Small intestine (tissue), 7 donors: Measurements from ENCODE around the gene LIMS3. TPM values are rescaled to one million over a fixed set of nuclear protein-coding genes. Genes with fewer than 3 reads are reported as not detected.
"Not testable (repeated sequence)": the region's sequence is repeated elsewhere in the genome, so short reads cannot be mapped to it uniquely, and the experiment has no call there.

Source experiments
- DNase-seq, 2 donors: peaks; one replicate each; pipeline versions ENCODE4 v3.0.0 to v3.0.0-alpha.2; 2013
- FAIRE-seq: peaks from 2 replicates; lab custom pipeline; 2012; peaks lifted over from hg19 to GRCh38; lab: Jason Lieb, UNC
- H3K27ac ChIP-seq, 3 donors: one replicate each; pipeline ENCODE4 v1.5.1; 2013; ENCODE audit warnings: low read length in 2 of 3, mild to moderate bottlenecking in 2 of 3, control low read depth in 1 of 3, inconsistent platforms in 1 of 3, low read depth in 1 of 3, moderate library complexity in 1 of 3
- H3K27me3 ChIP-seq, 3 donors: one replicate each; pipeline ENCODE4 v1.6.1; 2013; ENCODE audit warnings: low read length in 3 of 3, inconsistent platforms in 1 of 3; ENCODE audit not compliant: control insufficient read depth in 3 of 3, insufficient read depth in 3 of 3
- H3K36me3 ChIP-seq, 3 donors: one replicate each; pipeline ENCODE4 v1.6.1; 2013; ENCODE audit warnings: low read length in 3 of 3, inconsistent platforms in 1 of 3, low read depth in 1 of 3, mild to moderate bottlenecking in 1 of 3, moderate library complexity in 1 of 3; ENCODE audit not compliant: control insufficient read depth in 3 of 3, insufficient read depth in 2 of 3
- H3K4me1 ChIP-seq, 3 donors: one replicate each; pipeline ENCODE4 v1.6.1; 2013; ENCODE audit warnings: low read length in 2 of 3, inconsistent platforms in 1 of 3, low read depth in 1 of 3, mild to moderate bottlenecking in 1 of 3, moderate library complexity in 1 of 3; ENCODE audit not compliant: control insufficient read depth in 3 of 3, insufficient read depth in 2 of 3
- H3K4me3 ChIP-seq, 3 donors: one replicate each; pipeline ENCODE4 v1.5.1; 2013; ENCODE audit warnings: low read length in 3 of 3, control low read depth in 1 of 3, inconsistent platforms in 1 of 3, low read depth in 1 of 3, mild to moderate bottlenecking in 1 of 3, moderate library complexity in 1 of 3
- H3K9me3 ChIP-seq, 2 donors: one replicate each; pipeline ENCODE4 v1.6.1; 2013; ENCODE audit warnings: low read depth in 1 of 2, low read length in 1 of 2; ENCODE audit not compliant: control insufficient read depth in 2 of 2, insufficient read depth in 1 of 2
- WGBS, 3 donors: extraction: QIAGEN DNeasy Blood & Tissue Kit; methylation state at CpG; one replicate each; pipeline ENCODE4 v1.1.7; 2013; 5-methylcytosine and 5-hydroxymethylcytosine counted together
- polyA plus RNA-seq, 4 donors: library from polyadenylated mRNA; stranded (reverse) in 3 of 4; unstranded in 1 of 4; fragments of 200-250 nt in 3 of 4; fragments of 120-200 nt in 1 of 4; gene quantifications; one replicate each; pipeline versions ENCODE4 v1.2.1 to v1.2.3, GENCODE V29; 2013
- donor health status: healthy with polysubstance abuse.
- donor health status: control.
- donor health status: control.
- donor health status: Bipolar disorder and iron deficiency.
- donor health status: healthy.

Gene LIMS3
- polyA plus RNA-seq, 4 donors: 0.66 to 2.6 TPM; not detected in 2

DNA sequence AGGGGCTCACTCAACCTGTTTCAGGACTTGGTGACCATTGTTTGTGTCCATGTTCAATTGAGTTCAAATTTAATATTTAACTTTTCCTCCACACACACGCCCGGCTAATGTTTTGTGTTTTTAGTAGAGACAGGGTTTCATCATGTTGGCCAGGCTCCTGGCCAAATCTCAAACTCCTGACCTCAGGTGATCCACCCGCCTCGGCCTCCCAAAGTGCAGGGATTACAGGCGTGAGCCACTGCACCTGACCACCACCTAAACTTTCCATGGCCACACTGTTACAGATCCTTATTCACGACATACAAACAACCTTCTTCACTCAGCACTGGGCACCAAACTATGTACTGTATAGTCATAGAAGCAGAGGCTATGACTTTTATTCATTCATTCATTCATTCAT lies 4.3 kb upstream of the LIMS3 start:
- not testable (repeated sequence) for H3K36me3 ChIP-seq, H3K27ac ChIP-seq, H3K4me1 ChIP-seq, H3K9me3 ChIP-seq, FAIRE-seq, H3K4me3 ChIP-seq, H3K27me3 ChIP-seq, DNase-seq
- no CpG with 5 or more reads among the region's 6 CpGs for WGBS, 3 donors

DNA sequence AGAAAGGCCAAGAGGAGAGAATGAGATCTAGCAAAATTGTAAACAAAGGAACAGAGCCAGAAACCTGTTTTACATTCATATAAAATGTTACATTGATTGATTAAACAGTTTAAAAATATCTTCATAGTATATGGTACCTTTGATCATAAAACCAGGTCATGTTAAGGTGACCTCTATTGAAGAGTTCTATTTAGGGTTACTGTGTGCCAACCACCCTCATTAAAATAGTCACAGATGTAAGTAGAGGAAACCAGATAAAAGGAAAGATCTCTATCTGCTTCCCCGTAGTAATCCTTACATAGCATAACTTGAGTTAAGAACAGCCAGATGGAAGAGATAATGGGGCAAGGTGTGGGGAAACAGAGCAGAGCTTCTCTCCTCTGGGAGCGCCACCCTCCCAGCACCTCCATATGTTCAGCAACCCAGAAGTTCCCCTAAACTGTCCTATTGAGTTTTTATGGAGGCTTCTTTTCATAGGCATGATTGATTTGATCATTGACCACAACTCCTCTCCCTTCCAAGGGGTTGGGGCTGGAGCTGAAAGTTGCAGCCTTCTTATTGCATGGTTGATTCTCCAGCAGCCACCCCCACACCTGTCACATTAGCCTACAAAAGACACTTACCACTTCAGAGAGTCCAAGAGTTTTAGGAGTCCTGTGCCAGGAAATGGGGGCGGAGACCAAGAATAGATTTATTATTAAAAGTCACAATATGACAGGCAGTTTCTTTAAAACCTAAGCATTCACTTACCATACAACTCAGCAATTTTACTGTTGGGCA lies 3.2 kb upstream of the LIMS3 start:
- not testable (repeated sequence) for FAIRE-seq, H3K27me3 ChIP-seq, H3K4me3 ChIP-seq, H3K9me3 ChIP-seq, DNase-seq, H3K36me3 ChIP-seq, H3K4me1 ChIP-seq, H3K27ac ChIP-seq
- WGBS, 3 donors: no CpG with 5 or more reads among the region's 3 CpGs

DNA sequence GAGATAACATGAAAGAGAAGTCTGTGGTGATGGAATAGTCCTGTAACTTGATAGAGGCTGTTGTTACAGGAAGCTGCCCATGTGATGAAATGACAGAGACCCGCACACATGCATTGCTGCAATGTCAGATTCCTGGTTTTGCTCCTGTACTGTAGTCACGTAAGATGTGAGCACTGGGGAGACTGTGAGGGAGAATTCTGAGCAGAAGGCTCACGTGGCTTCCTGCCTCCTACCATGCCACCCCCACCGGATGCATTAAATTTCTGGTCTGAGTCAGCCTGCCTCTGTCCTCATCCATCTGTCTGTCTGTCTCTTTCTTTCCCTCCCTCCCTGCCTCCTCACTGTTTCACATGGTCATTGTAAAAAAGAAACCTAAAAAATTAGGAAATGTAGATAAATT lies 2.3 kb upstream of the LIMS3 start:
- not testable (repeated sequence) for H3K36me3 ChIP-seq, H3K4me1 ChIP-seq, DNase-seq, H3K27me3 ChIP-seq, FAIRE-seq, H3K9me3 ChIP-seq, H3K4me3 ChIP-seq, H3K27ac ChIP-seq
- WGBS, 3 donors: no CpG with 5 or more reads among the region's 4 CpGs

DNA sequence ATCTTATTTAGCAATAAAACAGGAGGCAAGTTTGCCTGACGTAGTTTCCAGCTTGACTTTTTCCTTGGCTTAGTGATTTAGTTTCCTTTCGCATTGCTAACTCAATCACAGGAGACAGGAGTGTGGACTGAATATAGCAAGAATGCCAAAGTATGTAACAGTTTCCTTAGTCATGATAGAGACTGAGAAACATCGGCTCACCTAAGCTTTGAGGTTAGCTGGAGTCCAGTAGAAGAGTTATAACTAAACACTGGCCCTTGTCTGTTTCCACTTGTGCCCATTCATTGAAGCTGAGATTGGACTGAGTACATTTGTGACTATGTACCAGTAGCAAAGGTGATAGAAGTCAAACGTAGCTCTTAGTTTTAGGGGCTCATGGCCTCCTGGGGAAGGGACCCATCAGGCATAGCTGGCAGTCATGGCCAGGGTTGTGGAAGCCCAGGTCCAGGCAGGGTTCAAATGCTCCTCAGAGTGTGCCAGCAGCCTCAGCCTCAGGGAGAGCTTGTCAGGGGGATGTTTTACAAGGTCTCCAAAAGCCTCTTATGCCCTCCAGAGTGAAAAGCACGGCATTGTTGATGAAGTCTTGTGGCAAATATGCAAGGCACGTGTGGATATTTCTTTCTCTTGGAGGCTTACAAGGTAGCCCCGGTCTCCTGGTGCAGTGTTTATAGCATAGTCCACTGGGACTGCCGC lies 573 bp upstream of the LIMS3 start:
- DNase-seq, H3K4me1 ChIP-seq, H3K9me3 ChIP-seq, H3K27me3 ChIP-seq, H3K27ac ChIP-seq, H3K4me3 ChIP-seq, H3K36me3 ChIP-seq, FAIRE-seq: not testable (repeated sequence)
- no CpG with 5 or more reads among the region's 8 CpGs for WGBS, 3 donors

DNA sequence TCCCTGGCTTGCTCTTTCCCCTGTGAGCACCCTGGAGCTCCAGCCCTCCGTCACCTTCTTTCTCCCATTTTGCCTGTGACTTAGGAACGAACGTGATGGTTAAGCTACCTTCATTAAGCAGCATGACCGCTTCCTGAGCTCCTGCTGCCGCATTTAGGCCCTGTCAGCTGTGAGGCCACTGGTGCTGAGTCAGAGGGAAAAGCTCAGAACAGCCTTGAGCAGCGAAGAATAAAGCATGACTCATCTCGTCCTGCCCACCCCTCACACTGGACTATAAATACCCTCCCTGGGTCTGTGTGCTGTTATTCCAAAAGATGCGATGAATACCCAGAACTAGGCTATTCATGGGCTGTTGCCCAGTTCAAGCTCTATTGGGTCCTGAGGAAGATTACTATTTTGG lies 7.3 kb downstream of the LIMS3 start:
- H3K4me1 ChIP-seq, H3K4me3 ChIP-seq, FAIRE-seq, H3K36me3 ChIP-seq, DNase-seq, H3K9me3 ChIP-seq, H3K27ac ChIP-seq, H3K27me3 ChIP-seq: not testable (repeated sequence)
- no CpG with 5 or more reads among the region's 8 CpGs for WGBS, 3 donors

DNA sequence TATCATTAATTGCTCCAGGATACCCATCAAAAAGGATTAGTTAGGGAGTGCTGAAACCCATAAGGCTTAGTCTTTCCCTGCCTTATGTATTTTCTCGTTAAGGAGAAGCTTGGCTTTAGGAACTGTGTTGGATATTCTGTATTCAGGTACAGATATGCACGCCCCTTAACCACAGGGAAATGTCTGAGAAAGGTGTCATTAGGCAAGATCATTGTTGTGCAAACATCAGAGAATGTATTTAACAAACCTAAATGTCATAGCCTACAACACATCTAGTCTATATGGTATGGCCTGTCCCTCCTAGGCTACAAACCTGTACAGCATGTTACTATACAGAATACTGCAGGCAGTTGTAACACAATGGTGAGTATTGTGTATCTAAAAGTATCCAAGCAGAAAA lies 10.1 kb downstream of the LIMS3 start:
- H3K4me1 ChIP-seq, DNase-seq, H3K36me3 ChIP-seq, H3K27ac ChIP-seq, H3K9me3 ChIP-seq, FAIRE-seq, H3K4me3 ChIP-seq, H3K27me3 ChIP-seq: not testable (repeated sequence)
- no CpG with 5 or more reads among the region's 2 CpGs for WGBS, 3 donors

DNA sequence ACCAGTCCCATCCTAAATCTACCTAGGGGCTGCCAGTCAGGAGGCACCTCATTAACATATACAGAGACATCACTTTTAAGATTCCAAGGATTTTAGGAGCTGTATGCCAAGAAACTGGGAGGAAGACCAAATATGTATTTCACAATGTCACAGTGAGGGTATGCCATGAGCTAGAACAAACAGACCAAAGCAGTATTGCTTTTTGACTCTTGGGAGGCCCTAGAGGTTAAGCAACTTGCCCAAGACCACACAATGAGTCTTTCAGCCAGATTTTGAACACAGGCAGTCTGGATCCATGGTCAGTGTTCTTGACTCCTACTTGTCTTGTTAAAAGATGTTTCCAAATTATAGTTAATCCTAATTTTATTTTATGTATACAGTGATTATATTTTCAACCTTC lies 12.3 kb downstream of the LIMS3 start:
- not testable (repeated sequence) for H3K27me3 ChIP-seq, H3K4me1 ChIP-seq, H3K4me3 ChIP-seq, FAIRE-seq, DNase-seq, H3K36me3 ChIP-seq, H3K9me3 ChIP-seq, H3K27ac ChIP-seq

DNA sequence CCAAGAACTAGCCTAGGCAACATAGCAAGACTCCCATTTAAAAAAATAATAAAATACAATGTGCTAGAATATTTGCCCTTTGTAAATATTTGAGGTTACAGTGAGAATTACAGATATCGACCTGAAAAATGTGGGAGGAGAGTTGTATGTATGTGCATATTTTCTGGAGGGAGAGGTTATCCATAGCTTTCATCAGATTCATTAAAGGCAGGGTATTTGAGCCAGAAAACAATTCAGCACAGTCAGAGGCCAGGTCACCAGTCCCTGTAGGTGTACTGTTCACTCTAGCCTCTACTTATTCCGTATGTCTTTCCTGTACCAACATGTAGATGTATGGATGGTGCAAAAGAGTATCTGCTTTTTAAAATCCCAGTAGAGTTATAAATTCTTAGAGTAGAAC lies 15.4 kb downstream of the LIMS3 start:
- H3K9me3 ChIP-seq, H3K36me3 ChIP-seq, H3K27ac ChIP-seq, H3K27me3 ChIP-seq, FAIRE-seq, DNase-seq, H3K4me1 ChIP-seq, H3K4me3 ChIP-seq: not testable (repeated sequence)
- 90 to 100% (median 90%) methylated on average over 1 of the region's 2 CpGs for WGBS, 3 donors
